ENCODE results near the gene MESD. TPM values are rescaled to one million over a fixed set of nuclear protein-coding genes. Genes with fewer than 3 reads are reported as not detected.

The MESD gene
- total and polyA plus RNA-seq, 4 experiments from 2014 or later = 32.2 to 44.6 (median 39.5) TPM

DNA sequence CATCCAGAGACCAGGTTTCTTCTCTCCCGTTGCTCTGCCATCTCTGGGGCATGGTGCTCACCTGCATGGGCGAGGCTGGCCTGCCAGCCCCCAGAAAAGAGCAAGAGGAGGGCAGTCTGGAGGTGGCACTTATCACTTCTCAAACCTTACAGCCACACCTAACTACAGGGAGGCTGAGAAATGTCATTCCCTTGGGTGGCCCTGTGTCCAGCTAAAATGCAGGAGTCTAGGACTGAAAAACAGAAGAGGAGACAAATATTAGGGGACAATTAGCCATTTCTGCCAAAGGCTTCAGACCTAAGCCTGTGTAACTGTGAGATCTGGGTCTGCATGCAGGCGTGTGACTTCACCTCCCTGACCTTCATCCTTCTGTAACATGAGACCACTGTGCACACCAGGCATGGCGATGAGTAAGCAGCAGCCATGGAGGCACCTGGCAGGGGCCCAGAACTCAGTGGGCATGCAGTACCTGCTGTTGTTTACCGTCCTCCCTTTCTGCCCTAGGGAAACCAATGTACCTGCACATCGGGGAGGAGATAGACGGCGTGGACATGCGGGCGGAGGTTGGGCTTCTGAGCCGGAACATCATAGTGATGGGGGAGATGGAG, 83.4 kb downstream of the MESD start:
- Mint-ChIP-seq H3K4me1 (no peaks in the 10 kb centered on the region), H3K36me3 (peaks cover 36 to 58% of the 10 kb centered on the region in 2 donors), H3K27me3 (no peaks in the 10 kb centered on the region), H3K4me3 (no peak overlapping the region), H3K9me3 (peaks cover 0 to 3% (median 0%) of the 10 kb centered on the region in 8 donors), H3K27ac (no peak overlapping the region)
- ChIA-PET POLR2A (ENCODE audit: partially characterized antibody) (no interaction called here), CTCF (ENCODE audit: partially characterized antibody) (no interaction called here)
- Histone ChIP-seq H3K27ac (ENCODE audit: low read depth, low read length) (no peak overlapping the region), H3K9me3 (ENCODE audit: control insufficient read depth in 1 of 2, low read length in 2 of 2) (no peaks in the 10 kb centered on the region), H3K4me3 (ENCODE audit: low read length in 2 of 2) (no peak overlapping the region), H3K4me1 (ENCODE audit: insufficient read depth, low read length) (no peaks in the 10 kb centered on the region), H3K27me3 (ENCODE audit: insufficient read depth, low read length) (no peaks in the 10 kb centered on the region), H3K36me3 (ENCODE audit: insufficient read depth, low read length) (no peaks in the 10 kb centered on the region)
- DNase-seq = no peak
- intact Hi-C loops (cut with micrococcal nuclease) = no loop called here

- Mint-ChIP-seq H3K9me3 (peaks cover 0 to 3% (median 0%) of the 10 kb centered on the region in 8 donors), H3K36me3 (peaks cover 25 to 51% of the 10 kb centered on the region in 2 donors), H3K27me3 (no peaks in the 10 kb centered on the region), H3K4me1 (no peaks in the 10 kb centered on the region), H3K27ac (peak overlapping the region in 1 of 7 donors; percentile 35), H3K4me3 (no peak overlapping the region)
- H3K4me3 ChIP-seq (ENCODE audit: low read length in 2 of 2) = no peak overlapping the region
- no peaks in the 10 kb centered on the region for H3K27me3 ChIP-seq (ENCODE audit: insufficient read depth, low read length)
- no peak overlapping the region for H3K27ac ChIP-seq (ENCODE audit: low read depth, low read length)
- no peaks in the 10 kb centered on the region for H3K36me3 ChIP-seq (ENCODE audit: insufficient read depth, low read length)
- CTCF ChIA-PET (ENCODE audit: partially characterized antibody) = no interaction called here
- no peak for DNase-seq
- POLR2A ChIA-PET (ENCODE audit: partially characterized antibody) = no interaction called here
- H3K9me3 ChIP-seq (ENCODE audit: control insufficient read depth in 1 of 2, low read length in 2 of 2) = no peaks in the 10 kb centered on the region
- no peaks in the 10 kb centered on the region for H3K4me1 ChIP-seq (ENCODE audit: insufficient read depth, low read length)
- intact Hi-C loops (cut with micrococcal nuclease) = no loop called here
These were observed 84.6 kb downstream of the MESD start for GRCh38 chr15:80904998-80905397.

- POLR2A ChIA-PET (ENCODE audit: partially characterized antibody) = no interaction called here
- no peaks in the 10 kb centered on the region for H3K27me3 Mint-ChIP-seq
- Histone ChIP-seq H3K27ac (ENCODE audit: low read depth, low read length) (no peak overlapping the region), H3K27me3 (ENCODE audit: insufficient read depth, low read length) (no peaks in the 10 kb centered on the region), H3K4me3 (ENCODE audit: low read length in 2 of 2) (no peak overlapping the region), H3K36me3 (ENCODE audit: insufficient read depth, low read length) (no peaks in the 10 kb centered on the region), H3K9me3 (ENCODE audit: control insufficient read depth in 1 of 2, low read length in 2 of 2) (no peaks in the 10 kb centered on the region), H3K4me1 (ENCODE audit: insufficient read depth, low read length) (no peaks in the 10 kb centered on the region)
- DNase-seq = no peak
- CTCF ChIA-PET (ENCODE audit: partially characterized antibody) = no interaction called here
- intact Hi-C loops (cut with micrococcal nuclease) = no loop called here
- peaks cover 12 to 43% of the 10 kb centered on the region in 2 donors for H3K36me3 Mint-ChIP-seq
- no peaks in the 10 kb centered on the region for H3K4me1 Mint-ChIP-seq
- H3K4me3 Mint-ChIP-seq = no peak overlapping the region
- H3K9me3 Mint-ChIP-seq = peaks cover 0 to 4% (median 0%) of the 10 kb centered on the region in 8 donors
- no peak overlapping the region for H3K27ac Mint-ChIP-seq
These were observed 87.3 kb downstream of the MESD start for GRCh38 chr15:80902298-80902801.

GRCh38 chr15:80898040-80898439, 91.6 kb downstream of the MESD start:
- no peak overlapping the region for H3K4me3 Mint-ChIP-seq
- H3K27me3 Mint-ChIP-seq = no peaks in the 10 kb centered on the region
- Histone ChIP-seq H3K4me3 (ENCODE audit: low read length in 2 of 2) (no peak overlapping the region), H3K4me1 (ENCODE audit: insufficient read depth, low read length) (no peaks in the 10 kb centered on the region), H3K36me3 (ENCODE audit: insufficient read depth, low read length) (no peaks in the 10 kb centered on the region), H3K27me3 (ENCODE audit: insufficient read depth, low read length) (no peaks in the 10 kb centered on the region), H3K27ac (ENCODE audit: low read depth, low read length) (no peak overlapping the region), H3K9me3 (ENCODE audit: control insufficient read depth in 1 of 2, low read length in 2 of 2) (no peaks in the 10 kb centered on the region)
- H3K9me3 Mint-ChIP-seq = peaks cover 0 to 12% (median 6%) of the 10 kb centered on the region in 8 donors
- ChIA-PET POLR2A (ENCODE audit: partially characterized antibody) (no interaction called here), CTCF (ENCODE audit: partially characterized antibody) (no interaction called here)
- no peak for DNase-seq
- H3K36me3 Mint-ChIP-seq = peaks cover 16 to 52% of the 10 kb centered on the region in 2 donors
- no peaks in the 10 kb centered on the region for H3K4me1 Mint-ChIP-seq
- intact Hi-C loops (cut with micrococcal nuclease) = no loop called here
- H3K27ac Mint-ChIP-seq = no peak overlapping the region

Small RNA genes lying within 50 kb of the gene (microRNA-seq; reads per million reads assigned to microRNA genes)
- gene MIR4514 (ENCODE audit: borderline microRNAs expressed, borderline number of aligned reads, borderline replicate concordance) = not detected

Other genes with a start within 250 kb of the MESD start
- under 1 TPM; 0.17 to 0.23 TPM for gene CEMIP, start 210.4 kb downstream of the MESD start, total RNA-seq
- under 1 TPM in 1 of 2 donors, not detected in 1; 0.03 TPM for gene CEMIP, start 210.4 kb downstream of the MESD start, polyA plus RNA-seq
- 10 to 100 TPM; 29.7 to 29.8 TPM for gene TLNRD1, start 11.1 kb upstream of the MESD start, total RNA-seq
- gene TLNRD1, start 11.1 kb upstream of the MESD start, polyA plus RNA-seq = 1 to 10 TPM; 2.4 to 5.2 TPM
- not detected for gene CFAP161, start 144.5 kb upstream of the MESD start, total RNA-seq
- gene CFAP161, start 144.5 kb upstream of the MESD start, polyA plus RNA-seq = not detected
- 100 to 1,000 TPM; 392 to 400 TPM for gene IL16, start 207.1 kb upstream of the MESD start, total RNA-seq
- 100 to 1,000 TPM; 190 to 332 TPM for gene IL16, start 207.1 kb upstream of the MESD start, polyA plus RNA-seq